Measurements from ENCODE around the gene PARVG. TPM values are rescaled to one million over a fixed set of nuclear protein-coding genes. Genes with fewer than 3 reads are reported as not detected.

The PARVG gene
- total and polyA plus RNA-seq, 2 of the 13 experiments (the other 11 are each of a cell fraction or from before 2014, with no cell fraction given): not detected

- no peak for DNase-seq (ENCODE audit: low spot score)
- Histone ChIP-seq H3K9me3 (ENCODE audit: low read length) (no peaks in the 10 kb centered on the region), H4K20me1 (ENCODE audit: insufficient read depth, low read length) (no peaks in the 10 kb centered on the region), H3K36me3 (replicated peaks in 1 of 2; ENCODE audit: control insufficient read depth in 1 of 2, insufficient read depth in 2 of 2, low read length in 2 of 2) (no peaks in the 10 kb centered on the region), H2AFZ (ENCODE audit: low read length) (no peak overlapping the region), H3K27ac (ENCODE audit: extremely low read length, insufficient read depth, low read length) (no peak overlapping the region), H3K9ac (ENCODE audit: insufficient read depth, low read depth, low read length) (no peak overlapping the region), H3K79me2 (ENCODE audit: insufficient read depth, low read length) (no peaks in the 10 kb centered on the region), H3K4me2 (ENCODE audit: low read depth, low read length) (no peak overlapping the region), H3K27me3 (ENCODE audit: control insufficient read depth in 1 of 2, insufficient read depth in 2 of 2, low read length in 2 of 2) (peaks cover 0 to 3% of the 10 kb centered on the region in 2 experiments; a peak in 2 of 5 replicates), H3K4me1 (ENCODE audit: insufficient read depth, low read length) (no peaks in the 10 kb centered on the region), H3K4me3 (replicated peaks in 1 of 3; ENCODE audit: insufficient read depth in 1 of 3, low read depth in 2 of 3, low read length in 3 of 3) (no peak overlapping the region)
- no TSS peak for BruUV-seq (replicated peaks)
- no peak for ATAC-seq
- WGBS (ENCODE audit: low lambda C conversion rate): 0% methylated on average over 1 of the region's 3 CpGs
- FAIRE-seq: no peak
- CTCF ChIA-PET (ENCODE audit: low intra/inter-chr PET ratio, low total read pairs): no interaction called here
- in situ Hi-C loops (cut with HindIII; ENCODE audit: extremely low pct_ligation_motif_present, low pct_unique_long_range_greater_than_20kb) (no loop called here), intact Hi-C loops (cut with micrococcal nuclease; ENCODE audit: unreplicated experiment) (no loop called here)
- POLR2A ChIA-PET: no interaction called here
- TF ChIP-seq MLXIP (CRISPR knock-in tag; IDR thresholded peaks at IDR 0.05; ENCODE audit: borderline replicate concordance) (no peak), SMAD3 (CRISPR knock-in tag; IDR thresholded peaks at IDR 0.05) (no peak), BCL6 (CRISPR knock-in tag; IDR thresholded peaks at IDR 0.05) (no peak), HIVEP1 (CRISPR knock-in tag; IDR thresholded peaks at IDR 0.05) (no peak), FOXM1 (CRISPR knock-in tag; IDR thresholded peaks at IDR 0.05) (no peak), ZNF30 (CRISPR knock-in tag; IDR thresholded peaks at IDR 0.05) (no peak), NPAS2 (CRISPR knock-in tag; IDR thresholded peaks at IDR 0.05; ENCODE audit: borderline replicate concordance) (no peak), CBX2 (IDR thresholded peaks at IDR 0.05; ENCODE audit: low read depth, low read length) (no peak), CBX2 (CRISPR knock-in tag; IDR thresholded peaks at IDR 0.05; ENCODE audit: low read depth) (no peak), ZNF431 (CRISPR knock-in tag; IDR thresholded peaks at IDR 0.05; ENCODE audit: borderline replicate concordance, low read depth) (no peak), DNMT3B (CRISPR knock-in tag; conservative IDR thresholded peaks at IDR 0.05) (no peak), ZNF251 (CRISPR knock-in tag; IDR thresholded peaks at IDR 0.05) (no peak), ZNF18 (CRISPR knock-in tag; IDR thresholded peaks at IDR 0.05; ENCODE audit: insufficient replicate concordance) (no peak), PREB (CRISPR knock-in tag; IDR thresholded peaks at IDR 0.05) (no peak), AKNA (CRISPR knock-in tag; IDR thresholded peaks at IDR 0.05; ENCODE audit: borderline replicate concordance) (no peak), ATRX (CRISPR knock-in tag; IDR thresholded peaks at IDR 0.05; ENCODE audit: borderline replicate concordance) (no peak)
These were observed 33.5 kb downstream of the PARVG start for GRCh38 chr22:44214187-44214586.
